KOPT-K1 (cell line): ENCODE results near the gene SCO2.
"Not testable (repeated sequence)": the region's sequence is repeated elsewhere in the genome, so short reads cannot be mapped to it uniquely, and the experiment has no call there.

Experiments used
- H3K27ac ChIP-seq: fragments of 200-600 bp; sonication (generic); 2 replicates; pipeline ENCODE4 v1.5.1; 2016; ENCODE audit warnings: antibody characterized with exemption, mild to moderate bottlenecking, low read depth, low read length; ENCODE audit not compliant: poor library complexity, severe bottlenecking
- H3K36me3 ChIP-seq: fragments of 200-600 bp; sonication (generic); 2 replicates; pipeline ENCODE4 v1.5.1; 2017; ENCODE audit warnings: antibody characterized with exemption, mild to moderate bottlenecking, low read length, moderate library complexity; ENCODE audit not compliant: insufficient read depth
- H3K9me3 ChIP-seq: fragments of 200-600 bp; sonication (generic); 2 replicates; pipeline ENCODE4 v1.5.1; 2017; ENCODE audit warnings: antibody characterized with exemption, low read length, mild to moderate bottlenecking; ENCODE audit not compliant: insufficient read depth, poor library complexity, severe bottlenecking

SCO2 gene

DNA sequence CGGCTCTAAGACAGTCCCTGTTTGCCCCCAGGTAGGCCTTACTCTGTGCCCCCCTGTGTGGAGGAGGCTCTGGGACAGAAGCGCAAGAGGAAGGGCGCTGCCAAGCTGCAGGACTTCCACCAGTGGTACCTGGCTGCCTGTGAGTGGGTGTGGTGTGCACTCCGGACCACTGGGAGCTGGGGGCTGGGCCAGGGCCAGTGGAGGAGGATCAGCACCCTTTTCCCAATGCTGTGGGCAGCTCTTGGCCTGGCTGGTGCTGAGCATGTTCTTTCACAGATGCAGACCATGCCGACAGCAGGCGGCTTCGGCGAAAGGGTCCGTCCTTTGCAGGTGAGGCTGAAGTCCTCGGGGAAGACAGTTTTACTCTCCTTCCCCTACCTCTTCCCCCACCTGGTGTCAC lies 3.7 kb downstream of the SCO2 start:
- peaks cover 77% of the 10 kb centered on the region for H3K36me3 ChIP-seq
- H3K27ac ChIP-seq, result no peak overlapping the region
- H3K9me3 ChIP-seq, result no peaks in the 10 kb centered on the region

DNA sequence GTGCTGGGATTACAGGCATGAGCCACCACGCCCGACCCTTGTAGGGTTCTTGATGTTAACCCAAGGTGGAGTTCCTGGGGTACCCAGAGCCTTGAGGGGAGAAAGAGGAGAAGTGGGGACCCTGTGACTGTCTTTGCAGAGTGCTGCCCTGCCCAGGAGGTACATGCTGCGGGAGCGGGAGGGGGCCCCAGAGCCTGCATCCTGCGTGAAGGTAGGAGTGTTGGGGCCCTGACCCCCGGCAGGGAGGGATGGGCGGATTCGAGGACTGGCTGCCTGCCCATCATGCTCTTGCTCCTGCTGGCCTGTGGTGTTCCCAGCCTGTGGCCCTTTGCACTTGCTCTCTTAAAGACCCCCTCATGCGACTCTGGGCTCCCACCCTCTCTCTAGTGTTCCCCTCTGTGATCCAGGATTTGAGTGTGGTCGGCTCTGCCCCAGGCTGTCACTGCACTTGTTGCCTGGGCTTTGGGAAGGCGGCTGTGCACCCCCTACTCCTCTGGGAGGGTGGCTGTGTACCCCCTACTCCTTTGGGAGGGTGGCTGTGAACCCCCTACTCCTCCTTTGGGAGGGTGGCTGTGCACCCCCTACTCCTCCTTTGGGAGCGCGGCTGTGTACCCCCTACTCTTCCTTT lies 4.5 kb downstream of the SCO2 start:
- Histone ChIP-seq H3K36me3 (peaks cover 85% of the 10 kb centered on the region), H3K27ac (no peak overlapping the region), H3K9me3 (no peaks in the 10 kb centered on the region)

- H3K27ac ChIP-seq, H3K9me3 ChIP-seq: not testable (repeated sequence)
- H3K36me3 ChIP-seq, result peaks cover 89% of the 10 kb centered on the region
These were observed 5.2 kb downstream of the SCO2 start for GRCh38 chr22:50520184-50520583.

DNA sequence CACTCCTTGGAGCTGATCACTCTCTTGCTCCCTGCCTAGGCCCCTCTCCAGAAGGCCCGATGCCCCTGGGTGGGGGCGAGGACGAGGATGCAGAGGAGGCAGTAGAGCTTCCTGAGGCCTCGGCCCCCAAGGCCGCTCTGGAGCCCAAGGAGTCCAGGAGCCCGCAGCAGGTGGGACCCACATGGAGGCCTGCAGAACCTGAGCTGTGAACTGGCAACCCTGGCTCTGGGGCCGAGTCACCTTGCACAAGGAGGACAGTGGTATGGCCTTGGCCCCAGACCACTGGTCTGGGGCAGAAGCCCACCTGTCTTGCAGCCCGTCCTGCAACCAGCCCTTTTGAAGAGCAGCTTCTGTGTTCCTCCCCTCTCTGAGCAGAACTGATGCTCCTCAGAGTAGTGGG lies 6.2 kb downstream of the SCO2 start:
- Histone ChIP-seq H3K9me3 (no peaks in the 10 kb centered on the region), H3K36me3 (peaks cover 94% of the 10 kb centered on the region), H3K27ac (no peak overlapping the region)

DNA sequence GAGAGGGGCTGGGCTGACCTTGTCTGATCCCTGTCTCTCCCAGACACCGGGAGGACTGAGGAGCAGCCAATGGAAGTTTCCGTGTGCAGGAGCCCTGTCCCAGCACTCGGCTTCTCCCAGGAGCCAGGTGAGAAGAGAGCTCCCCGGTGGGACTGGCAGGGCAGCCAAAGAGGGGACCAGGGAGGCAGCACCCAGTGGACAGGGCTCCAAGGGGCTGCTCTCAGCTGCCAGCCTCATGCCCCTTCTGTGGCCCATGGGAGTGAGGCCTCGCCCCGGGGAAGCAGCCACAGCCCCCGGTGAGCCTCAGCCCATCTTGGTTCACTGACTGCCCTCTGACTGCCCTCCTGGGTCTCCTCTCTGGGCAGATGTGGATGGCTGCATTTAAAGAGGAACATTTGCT lies 6.8 kb downstream of the SCO2 start:
- no peaks in the 10 kb centered on the region for H3K9me3 ChIP-seq
- no peak overlapping the region for H3K27ac ChIP-seq
- H3K36me3 ChIP-seq, result peaks cover 94% of the 10 kb centered on the region

GRCh38 chr22:50517495-50518260 lies 7.7 kb downstream of the SCO2 start:
- Histone ChIP-seq H3K27ac (no peak overlapping the region), H3K36me3 (peaks cover 94% of the 10 kb centered on the region), H3K9me3 (no peaks in the 10 kb centered on the region)

GRCh38 chr22:50516891-50517290 lies 8.5 kb downstream of the SCO2 start:
- Histone ChIP-seq H3K27ac (no peak overlapping the region), H3K36me3 (peaks cover 94% of the 10 kb centered on the region), H3K9me3 (no peaks in the 10 kb centered on the region)

DNA sequence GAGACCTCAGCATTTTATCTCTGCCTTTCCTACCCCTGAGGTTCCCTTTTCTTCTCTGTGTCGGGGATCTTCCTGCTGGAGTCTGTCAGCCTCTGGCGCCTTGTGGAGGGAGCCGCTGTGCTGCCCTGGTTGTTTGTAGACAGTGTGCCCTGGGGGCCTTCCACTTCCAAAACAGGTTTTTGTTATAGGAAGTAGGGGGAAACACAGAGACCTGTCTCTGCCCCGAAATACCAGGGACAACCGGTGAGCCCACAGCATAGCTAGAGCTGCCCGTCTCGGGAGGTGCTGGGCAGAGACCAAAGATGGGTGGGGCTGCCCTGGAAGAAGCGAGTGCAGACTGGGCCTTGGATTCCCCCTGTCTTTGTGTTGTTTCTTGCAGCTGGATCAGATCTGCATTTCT lies 9.3 kb downstream of the SCO2 start:
- Histone ChIP-seq H3K9me3 (no peaks in the 10 kb centered on the region), H3K27ac (no peak overlapping the region), H3K36me3 (peaks cover 91% of the 10 kb centered on the region)

- H3K36me3 ChIP-seq, result peaks cover 70% of the 10 kb centered on the region
These were observed 12.2 kb downstream of the SCO2 start for GRCh38 chr22:50513175-50513574.

GRCh38 chr22:50508897-50509296 lies 16.5 kb downstream of the SCO2 start:
- Histone ChIP-seq H3K36me3 (peaks cover 50% of the 10 kb centered on the region), H3K27ac (peak overlapping the region; percentile 94), H3K9me3 (no peaks in the 10 kb centered on the region)

More at GRCh38 chr22:50513175-50513574, 12.2 kb downstream of the SCO2 start:
- Histone ChIP-seq H3K27ac (no peak overlapping the region), H3K9me3 (no peaks in the 10 kb centered on the region)

- H3K27ac ChIP-seq, result peak within 1 kb of the TSS; percentile 94
- no peaks in the 10 kb centered on the region for H3K9me3 ChIP-seq
- H3K36me3 ChIP-seq, result peaks cover 46% of the 10 kb centered on the region
These were observed 17.2 kb downstream of the SCO2 start, which contains the start of gene NCAPH2 for GRCh38 chr22:50507991-50508884. Gene NCAPH2 (plus strand): TSS chr22:50508224. CDS start chr22:50508338, 114 bp downstream.

DNA sequence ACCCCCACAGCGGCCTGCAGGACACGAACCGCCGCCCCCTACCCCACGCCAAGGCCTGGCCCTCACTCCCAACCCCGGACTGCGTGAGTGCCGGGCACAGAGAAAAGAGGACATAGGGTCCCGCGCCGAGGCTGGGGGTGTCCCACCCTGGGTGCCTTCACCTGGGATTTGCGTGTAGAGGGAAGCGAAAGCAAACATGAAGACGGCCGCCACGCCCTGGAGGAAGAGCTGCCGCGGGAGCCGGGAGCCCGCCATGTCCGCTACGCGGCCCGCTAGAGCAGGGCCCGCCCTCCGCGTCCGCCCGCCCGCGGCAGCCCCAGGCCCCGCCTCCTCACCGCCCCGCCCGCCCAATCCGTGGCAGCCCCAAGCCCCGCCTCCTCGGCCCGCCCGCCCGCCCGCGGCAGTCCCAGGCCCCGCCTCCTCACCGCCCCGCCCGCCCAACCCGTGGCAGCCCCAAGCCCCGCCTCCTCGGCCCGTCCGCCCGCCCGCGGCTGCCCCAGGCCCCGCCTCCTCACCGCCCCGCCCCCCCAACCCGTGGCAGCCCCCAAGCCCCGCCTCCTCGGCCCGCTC lies 17.9 kb downstream of the SCO2 start, which contains the start of gene LMF2:
Gene LMF2 (minus strand): TSS at position 282 of the 570 bp plus-strand sequence. CDS start 27 bp downstream, at position 255.
- no peaks in the 10 kb centered on the region for H3K9me3 ChIP-seq
- H3K27ac ChIP-seq, result peak within 1 kb of the TSS; percentile 94
- peaks cover 46% of the 10 kb centered on the region for H3K36me3 ChIP-seq

DNA sequence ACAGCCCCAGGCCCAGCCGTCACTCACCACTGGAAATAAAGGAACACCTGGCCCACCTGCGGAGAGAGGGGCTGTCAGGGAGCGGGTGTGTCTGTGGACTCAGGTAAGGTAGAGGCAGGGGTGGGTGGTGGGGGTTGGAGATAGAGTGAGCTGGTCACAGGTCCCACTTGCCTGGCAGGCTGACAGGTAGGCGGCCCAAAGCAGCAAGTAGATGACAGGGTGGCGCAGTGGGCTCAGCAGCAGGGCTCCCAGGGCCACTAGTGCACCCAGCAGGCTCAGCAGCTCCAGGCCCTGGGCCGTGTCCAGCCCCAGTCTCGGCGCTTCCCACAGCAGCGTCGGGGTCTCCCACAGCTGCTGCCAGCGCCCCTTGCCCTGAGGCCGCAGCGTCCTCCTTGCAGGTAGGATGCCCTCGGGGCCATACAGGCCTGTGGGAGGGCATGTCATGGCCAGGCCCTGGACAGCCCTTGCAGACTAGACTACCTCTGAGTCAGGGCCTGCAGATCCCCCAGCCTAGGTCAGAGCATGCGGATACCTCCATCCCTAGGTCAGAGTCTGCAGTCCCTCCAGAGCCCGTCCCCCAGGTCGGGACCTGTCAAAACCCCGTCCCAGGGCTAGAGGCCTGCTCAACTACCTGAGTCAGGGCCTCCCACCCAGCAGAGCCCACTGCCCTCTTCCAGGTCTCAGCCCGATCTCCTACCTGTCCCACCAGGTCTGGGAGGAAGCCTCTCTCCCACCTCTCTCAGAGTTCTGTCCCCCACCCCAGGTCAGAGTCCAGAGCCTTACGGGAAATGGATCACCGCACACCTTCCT lies 18.6 kb downstream of the SCO2 start:
- Histone ChIP-seq H3K36me3 (peaks cover 41% of the 10 kb centered on the region), H3K9me3 (no peaks in the 10 kb centered on the region), H3K27ac (peak overlapping the region; percentile 85)
